SU-DHL-6 (cell line): ENCODE results near the gene ZNF189.

ENCODE experiments used
- H2AFZ ChIP-seq: fragments of 200-600 bp; sonication (generic); 2 replicates; pipeline ENCODE4 v1.6.1; 2014; ENCODE audit warnings: low read depth, mild to moderate bottlenecking, moderate library complexity, mixed read lengths, antibody characterized with exemption, low read length; ENCODE audit not compliant: severe bottlenecking
- H3F3A ChIP-seq: fragments of 200-600 bp; shearing (Covaris generic); 2 replicates; pipeline ENCODE4 v1.6.0; 2016; ENCODE audit warnings: antibody characterized with exemption, mild to moderate bottlenecking; ENCODE audit not compliant: insufficient read depth
- H3K27ac ChIP-seq: fragments of 200-600 bp; sonication (generic); 2 replicates; pipeline ENCODE4 v1.5.1; 2016; ENCODE audit warnings: low read depth, mild to moderate bottlenecking, low read length, moderate library complexity, mixed read lengths
- H3K27me3 ChIP-seq: fragments of 200-600 bp; sonication (generic), shearing (Covaris generic); 2 replicates; pipeline ENCODE4 v1.6.0; 2014; ENCODE audit warnings: mild to moderate bottlenecking, low read length
- H3K36me3 ChIP-seq: fragments of 200-600 bp; sonication (generic); 2 replicates; pipeline ENCODE4 v1.6.1; 2014; ENCODE audit warnings: mild to moderate bottlenecking, low read length, mixed read lengths
- H3K4me2 ChIP-seq: fragments of 300-600, 200-600 bp; shearing (Covaris generic), sonication (generic); 2 replicates; pipeline ENCODE4 v1.6.0; 2014; ENCODE audit warnings: low read length, low read depth, mild to moderate bottlenecking; ENCODE audit not compliant: poor library complexity, severe bottlenecking
- H3K4me3 ChIP-seq: fragments of 200-600 bp; sonication (generic); 2 replicates; pipeline ENCODE4 v1.5.1; 2014; ENCODE audit warnings: antibody characterized with exemption, low read length, mild to moderate bottlenecking, mixed read lengths; ENCODE audit not compliant: insufficient read depth, poor library complexity, severe bottlenecking
- H3K79me2 ChIP-seq: fragments of 200-600 bp; sonication (generic); 2 replicates; pipeline ENCODE4 v1.6.1; 2014; ENCODE audit warnings: mild to moderate bottlenecking, low read length, moderate library complexity; ENCODE audit not compliant: insufficient read depth
- H3K9ac ChIP-seq: fragments of 200-600 bp; sonication (generic); 2 replicates; pipeline ENCODE4 v1.7.0; 2014; ENCODE audit warnings: mild to moderate bottlenecking, low read length
- H3K9me2 ChIP-seq: fragments of 200-600 bp; sonication (generic); replicated peaks from 2 replicates; pipeline ENCODE4 v1.6.1; 2014; ENCODE audit warnings: low read length; ENCODE audit not compliant: insufficient read depth
- H3K9me3 ChIP-seq: fragments of 200-600 bp; sonication (generic); 2 replicates; pipeline ENCODE4 v1.6.1; 2014; ENCODE audit warnings: low read length, mixed read lengths; ENCODE audit not compliant: insufficient read depth
- H4K20me1 ChIP-seq: fragments of 200-600 bp; sonication (generic); 2 replicates; pipeline ENCODE4 v1.6.1; 2014; ENCODE audit warnings: low read depth, mild to moderate bottlenecking, antibody characterized with exemption, low read length, moderate library complexity, mixed read lengths
- EZH2phosphoT487 ChIP-seq: fragments of 200-600 bp; sonication (generic), shearing (Covaris generic); conservative IDR thresholded peaks from 2 replicates; pipeline ENCODE4 v1.6.1; 2018; ENCODE audit warnings: mild to moderate bottlenecking, antibody characterized with exemption, low read length, moderate library complexity, mixed read lengths
- TF ChIP-seq, protein P1 (sequence below): fragments of 200-600 bp; sonication (generic); IDR thresholded peaks from one replicate; pipeline ENCODE4 v1.5.1; 2017; ENCODE audit warnings: antibody characterized with exemption, mild to moderate bottlenecking, low read length, moderate library complexity; ENCODE audit not compliant: insufficient read depth, poor library complexity, severe bottlenecking

The ZNF189 gene

GRCh38 chr9:101408374-101409078 lies 9.9 kb downstream of the ZNF189 start:
- peaks cover 51% of the 10 kb centered on the region; the same call in 1 of the 2 replicates for H3K9me3 ChIP-seq
- H3F3A ChIP-seq: no peaks in the 10 kb centered on the region; the same call in 1 of the 2 replicates
- H3K9ac ChIP-seq: no peak overlapping the region
- peaks cover 64% of the 10 kb centered on the region for H3K36me3 ChIP-seq
- H3K9me2 ChIP-seq: no peaks in the 10 kb centered on the region
- 0 out of 2 replicates have a peak, but pooled peaks cover 4% of the 10 kb centered on the region for H3K79me2 ChIP-seq
- no peak overlapping the region for H3K4me3 ChIP-seq
- no peaks in the 10 kb centered on the region for H4K20me1 ChIP-seq
- TF ChIP-seq, protein P1, sequence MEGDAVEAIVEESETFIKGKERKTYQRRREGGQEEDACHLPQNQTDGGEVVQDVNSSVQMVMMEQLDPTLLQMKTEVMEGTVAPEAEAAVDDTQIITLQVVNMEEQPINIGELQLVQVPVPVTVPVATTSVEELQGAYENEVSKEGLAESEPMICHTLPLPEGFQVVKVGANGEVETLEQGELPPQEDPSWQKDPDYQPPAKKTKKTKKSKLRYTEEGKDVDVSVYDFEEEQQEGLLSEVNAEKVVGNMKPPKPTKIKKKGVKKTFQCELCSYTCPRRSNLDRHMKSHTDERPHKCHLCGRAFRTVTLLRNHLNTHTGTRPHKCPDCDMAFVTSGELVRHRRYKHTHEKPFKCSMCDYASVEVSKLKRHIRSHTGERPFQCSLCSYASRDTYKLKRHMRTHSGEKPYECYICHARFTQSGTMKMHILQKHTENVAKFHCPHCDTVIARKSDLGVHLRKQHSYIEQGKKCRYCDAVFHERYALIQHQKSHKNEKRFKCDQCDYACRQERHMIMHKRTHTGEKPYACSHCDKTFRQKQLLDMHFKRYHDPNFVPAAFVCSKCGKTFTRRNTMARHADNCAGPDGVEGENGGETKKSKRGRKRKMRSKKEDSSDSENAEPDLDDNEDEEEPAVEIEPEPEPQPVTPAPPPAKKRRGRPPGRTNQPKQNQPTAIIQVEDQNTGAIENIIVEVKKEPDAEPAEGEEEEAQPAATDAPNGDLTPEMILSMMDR: no peak
- no peak for TF ChIP-seq EZH2phosphoT487
- H3K27ac ChIP-seq: no peak overlapping the region
- H3K27me3 ChIP-seq: no peaks in the 10 kb centered on the region
- H3K4me2 ChIP-seq: no peak overlapping the region
- H2AFZ ChIP-seq: no peak overlapping the region

DNA sequence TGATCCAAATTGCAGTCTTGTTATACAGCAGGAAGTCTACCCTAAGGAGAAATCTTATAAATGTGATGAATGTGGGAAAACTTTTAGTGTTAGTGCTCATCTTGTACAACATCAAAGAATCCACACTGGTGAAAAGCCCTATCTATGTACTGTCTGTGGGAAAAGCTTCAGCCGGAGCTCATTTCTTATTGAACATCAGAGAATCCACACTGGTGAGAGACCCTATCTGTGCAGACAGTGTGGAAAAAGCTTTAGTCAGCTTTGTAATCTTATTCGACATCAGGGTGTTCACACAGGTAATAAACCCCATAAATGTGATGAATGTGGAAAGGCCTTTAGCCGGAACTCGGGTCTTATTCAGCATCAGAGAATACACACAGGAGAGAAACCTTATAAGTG lies 10.4 kb downstream of the ZNF189 start:
- H4K20me1 ChIP-seq: no peaks in the 10 kb centered on the region
- H3K4me3 ChIP-seq: no peak overlapping the region
- peaks cover 59% of the 10 kb centered on the region for H3K36me3 ChIP-seq
- no peaks in the 10 kb centered on the region for H3K27me3 ChIP-seq
- H2AFZ ChIP-seq: no peak overlapping the region
- no peak overlapping the region for H3K4me2 ChIP-seq
- H3K79me2 ChIP-seq: no peaks in the 10 kb centered on the region
- H3K9ac ChIP-seq: no peak overlapping the region
- peaks cover 51% of the 10 kb centered on the region; the same call in 1 of the 2 replicates for H3K9me3 ChIP-seq
- no peaks in the 10 kb centered on the region for H3K9me2 ChIP-seq
- TF ChIP-seq, protein P1: no peak
- TF ChIP-seq EZH2phosphoT487: no peak
- H3F3A ChIP-seq: no peaks in the 10 kb centered on the region; the same call in 1 of the 2 replicates
- no peak overlapping the region for H3K27ac ChIP-seq

DNA sequence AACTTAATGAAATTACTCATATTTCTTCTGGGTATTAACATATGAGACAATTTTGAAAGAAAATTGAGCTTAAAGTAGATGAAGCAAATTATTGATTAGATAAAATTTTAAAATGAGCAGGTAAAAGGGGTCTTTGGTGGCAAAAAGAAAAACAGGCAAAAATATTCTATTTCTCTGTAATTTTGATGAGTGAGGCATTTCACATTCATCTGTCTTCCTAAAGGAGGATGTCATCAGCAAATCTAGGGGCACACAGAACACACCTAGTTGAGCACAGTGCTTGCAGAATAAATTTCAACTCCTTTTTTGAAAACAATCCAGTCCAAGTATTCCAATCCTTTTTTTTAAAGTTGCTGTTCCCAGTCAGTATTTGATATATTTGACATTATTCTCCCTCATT lies 16.2 kb downstream of the ZNF189 start:
- no peaks in the 10 kb centered on the region for H3K79me2 ChIP-seq
- H2AFZ ChIP-seq: no peak overlapping the region
- no peak overlapping the region for H3K27ac ChIP-seq
- H3K9me2 ChIP-seq: no peaks in the 10 kb centered on the region
- no peak overlapping the region for H3K4me3 ChIP-seq
- H3F3A ChIP-seq: peaks cover 4% of the 10 kb centered on the region; the same call in 1 of the 2 replicates
- H3K27me3 ChIP-seq: no peaks in the 10 kb centered on the region
- H4K20me1 ChIP-seq: no peaks in the 10 kb centered on the region
- no peak overlapping the region for H3K9ac ChIP-seq
- TF ChIP-seq, protein P1: no peak
- no peak for TF ChIP-seq EZH2phosphoT487
- H3K9me3 ChIP-seq: peaks cover 15% of the 10 kb centered on the region; the same call in 1 of the 2 replicates
- H3K36me3 ChIP-seq: 0 out of 2 replicates have a peak, but pooled peaks cover 3% of the 10 kb centered on the region
- no peak overlapping the region for H3K4me2 ChIP-seq
